Stimulated activated CD8-positive, alpha-beta memory T cell treated with anti-CD3 and anti-CD28 coated beads, Interleukin-15, amount 100 ng/mL, for 1 hour (primary cell): ENCODE measurements around the gene UBL4A.
A peak's percentile ranks its signal among the peaks of the same experiment; 100 is the strongest.

Experiments
- DNase-seq: peaks from one replicate; pipeline ENCODE4 v3.0.0-alpha.2; 2020; ENCODE audit warnings: low read depth

UBL4A gene

GRCh38 chrX:154486396-154487207 lies at the start of gene UBL4A:
TSS of gene UBL4A (minus strand) at chrX:154486615. CDS start at chrX:154486584, 31 bp downstream.
- no peak for DNase-seq

- DNase-seq, result no peak
Measured at GRCh38 chrX:154535892-154536291, 49.5 kb upstream of the UBL4A start.

DNA sequence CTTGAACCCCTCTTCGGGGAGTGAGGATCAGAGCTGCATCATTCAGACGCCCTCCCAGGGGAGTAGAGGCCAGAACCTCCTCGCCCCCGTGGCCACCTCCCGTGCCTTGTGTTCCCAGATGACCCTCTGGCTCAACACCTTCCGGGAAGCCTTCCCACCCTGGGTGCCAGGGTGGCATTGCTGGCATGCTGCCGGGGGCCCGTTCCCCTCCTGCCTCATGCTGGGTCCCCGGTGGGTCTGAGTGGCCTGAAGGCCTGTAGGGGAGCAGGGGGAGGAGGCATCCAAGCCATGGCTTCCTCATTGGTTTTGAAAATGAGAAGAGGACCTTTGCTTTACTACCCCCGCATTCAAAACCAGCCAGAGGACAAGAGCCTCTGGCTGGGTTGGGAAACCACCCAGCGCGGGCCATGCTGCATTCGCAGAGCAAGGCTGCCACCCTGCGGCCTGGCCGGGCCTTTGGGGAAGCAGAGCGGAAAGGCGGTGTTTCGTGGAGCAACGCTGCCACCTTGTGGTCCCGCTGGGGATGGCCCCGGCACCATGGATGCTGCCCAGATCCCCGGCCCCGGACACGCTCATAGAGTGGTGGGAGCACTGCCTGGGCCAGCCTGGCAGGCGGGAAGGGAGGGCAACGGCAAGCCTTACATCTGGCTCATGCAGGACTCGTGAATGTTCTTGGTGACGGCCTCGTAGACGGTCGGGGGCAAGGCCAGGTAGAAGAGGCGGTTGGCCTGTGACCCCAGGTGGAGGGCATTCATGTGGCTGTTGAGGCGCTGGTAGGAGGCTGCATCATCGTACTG lies 48.3 kb upstream of the UBL4A start:
- peak; percentile 68 for DNase-seq

DNA sequence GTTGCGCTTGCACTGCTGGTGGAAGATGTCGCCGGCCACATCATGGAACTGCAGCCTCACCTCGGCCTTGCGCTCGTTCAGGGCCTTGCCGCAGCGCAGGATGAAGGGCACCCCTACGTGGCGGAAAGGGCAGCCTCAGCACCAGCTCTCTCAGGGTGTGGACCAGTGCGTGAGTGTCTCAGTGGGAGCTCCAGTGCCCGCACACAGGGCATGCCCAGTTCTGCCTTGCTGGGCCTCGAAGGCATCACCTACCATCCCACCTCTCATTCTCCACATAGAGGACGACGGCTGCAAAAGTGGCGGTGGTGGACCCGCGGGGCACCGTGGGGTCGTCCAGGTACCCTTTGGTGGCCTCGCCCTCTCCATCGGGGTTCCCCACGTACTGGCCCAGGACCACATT lies 46.3 kb upstream of the UBL4A start:
- DNase-seq, result no peak

GRCh38 chrX:154531626-154532025 lies 45.2 kb upstream of the UBL4A start:
- DNase-seq, result no peak

DNA sequence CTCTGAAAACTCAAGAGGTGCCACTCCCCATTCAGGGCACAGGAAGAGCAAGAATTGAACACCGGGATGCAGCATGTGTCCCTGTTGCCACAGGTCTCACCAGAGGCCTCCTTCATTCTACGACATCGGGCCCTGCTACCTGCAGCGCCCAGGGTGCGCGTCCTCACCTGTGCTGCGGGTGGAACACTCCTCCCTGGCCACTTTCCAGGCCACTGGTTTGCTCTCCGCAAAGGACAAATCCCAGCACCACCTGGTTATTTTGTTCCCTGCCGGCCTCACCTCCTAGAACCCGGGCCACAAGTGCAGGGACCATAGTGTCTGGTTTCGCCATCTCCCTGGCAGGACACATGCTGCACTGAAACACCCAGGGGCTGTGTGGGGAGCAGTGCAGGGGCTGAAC lies 43.9 kb upstream of the UBL4A start:
- DNase-seq, result no peak

- DNase-seq, result no peak
Measured at GRCh38 chrX:154529206-154529612, 42.8 kb upstream of the UBL4A start.

DNA sequence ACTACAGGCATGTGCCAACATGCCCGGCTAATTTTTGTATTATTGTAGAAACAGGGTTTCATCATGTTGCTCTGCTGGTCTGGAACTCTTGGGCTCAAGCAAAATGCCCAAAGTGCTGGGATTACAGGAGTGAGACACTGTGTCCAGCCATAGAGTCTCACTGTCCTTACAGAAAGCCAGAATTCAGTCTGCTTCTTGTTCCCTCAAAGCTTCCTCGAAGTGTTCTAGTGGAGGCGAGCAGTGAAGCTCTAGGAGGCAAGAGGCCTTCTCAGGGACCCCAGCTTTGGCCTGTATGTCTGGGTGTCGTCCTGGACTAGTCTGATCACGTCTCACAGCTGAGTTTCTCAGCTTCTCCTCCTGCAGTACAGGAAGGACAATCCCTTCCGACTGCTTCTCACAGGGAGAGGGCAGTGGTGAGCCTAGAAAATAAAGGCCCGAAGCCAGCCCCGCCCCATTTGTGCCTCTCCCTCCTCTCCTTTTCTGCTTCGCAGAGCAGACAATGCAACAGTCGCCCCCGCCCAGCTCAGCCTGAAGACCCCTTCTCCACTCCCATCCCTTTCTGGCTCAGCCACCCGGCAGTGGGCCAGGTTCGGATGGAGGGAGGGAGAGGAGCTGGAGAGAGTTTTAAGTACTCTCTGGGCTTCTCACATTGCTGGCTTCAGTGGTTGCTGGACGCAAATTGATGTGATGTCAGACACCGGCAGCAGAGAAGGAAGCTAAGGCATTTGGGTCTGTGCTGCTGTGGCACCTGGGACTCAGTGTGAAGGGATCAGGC lies 40.7 kb upstream of the UBL4A start:
- DNase-seq, result no peak

DNA sequence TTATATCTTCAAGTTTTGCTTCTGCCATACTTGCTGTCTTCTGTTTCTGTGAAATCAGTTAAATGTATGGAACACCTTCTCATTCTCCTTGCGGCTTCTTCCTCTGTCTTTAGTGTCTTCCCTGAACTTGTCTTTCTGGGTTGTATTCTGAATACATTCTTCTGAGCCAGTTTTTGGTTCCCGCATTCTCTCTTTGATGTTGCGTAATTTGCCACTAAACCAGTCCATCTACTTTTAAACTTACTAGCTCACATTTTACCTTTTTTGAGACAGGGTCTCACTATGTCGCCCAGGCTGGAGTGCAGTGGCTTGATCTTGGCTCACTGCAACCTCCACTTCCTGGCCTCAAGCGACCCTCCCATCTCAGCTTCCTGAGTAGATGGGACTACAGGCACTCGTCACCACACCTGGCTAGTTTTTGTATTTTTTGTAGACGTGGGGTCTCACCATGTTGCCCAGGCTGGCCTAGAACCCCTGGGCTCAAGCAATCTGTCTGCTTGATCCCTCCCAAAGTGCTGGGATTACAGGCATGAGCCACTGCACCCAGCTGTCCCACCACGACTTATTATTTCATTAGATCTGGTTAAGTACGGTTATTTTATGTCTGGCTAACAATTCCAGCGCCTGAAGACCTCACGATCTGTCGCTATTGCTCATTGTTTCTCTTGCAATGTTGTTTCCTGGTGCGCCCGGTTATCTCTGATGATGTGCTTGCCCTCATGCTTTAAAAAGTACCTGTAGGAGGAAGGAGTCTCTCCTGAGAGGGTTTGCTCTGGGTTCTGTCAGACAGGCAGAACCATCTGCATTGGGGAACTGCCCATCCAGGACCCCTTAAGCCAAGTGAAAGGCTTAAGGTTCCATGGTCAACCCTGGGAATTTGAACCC lies 39.4 kb upstream of the UBL4A start:
- DNase-seq, result no peak

- DNase-seq, result no peak
Measured at GRCh38 chrX:154519389-154519788, 33.0 kb upstream of the UBL4A start.

DNA sequence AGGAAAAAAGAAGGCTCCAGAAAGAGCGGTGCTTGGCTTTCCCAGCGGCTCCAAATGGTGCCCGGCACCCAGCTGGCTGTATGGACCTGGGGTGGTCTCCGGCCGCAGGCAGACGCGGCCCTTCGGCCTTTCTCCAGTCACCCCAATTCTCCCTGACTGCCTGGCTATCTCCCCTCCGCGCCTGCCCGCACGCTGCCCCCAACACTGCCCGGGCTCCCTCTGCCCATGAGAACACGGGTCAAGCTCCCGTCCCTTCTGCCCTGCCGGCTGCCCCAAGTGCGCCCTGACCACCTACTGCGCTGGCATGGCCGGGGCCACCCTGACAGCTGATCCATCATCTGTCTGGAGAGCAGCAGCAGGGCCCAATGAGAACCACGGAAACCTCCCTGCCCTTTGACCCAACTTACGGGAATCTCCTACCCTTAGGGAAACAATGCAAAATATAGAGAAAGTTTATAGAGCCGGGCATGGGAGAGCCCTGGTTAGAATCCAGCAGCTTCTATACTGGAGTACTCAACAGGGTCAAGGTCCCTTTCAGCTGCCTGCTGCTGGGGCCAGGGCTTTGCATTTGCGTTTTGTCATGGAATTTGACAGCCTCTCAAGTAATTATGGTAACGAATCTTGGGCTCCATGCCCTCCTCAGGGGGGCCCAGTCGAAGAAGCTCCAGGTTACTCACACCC lies 30.8 kb upstream of the UBL4A start:
- no peak for DNase-seq

DNA sequence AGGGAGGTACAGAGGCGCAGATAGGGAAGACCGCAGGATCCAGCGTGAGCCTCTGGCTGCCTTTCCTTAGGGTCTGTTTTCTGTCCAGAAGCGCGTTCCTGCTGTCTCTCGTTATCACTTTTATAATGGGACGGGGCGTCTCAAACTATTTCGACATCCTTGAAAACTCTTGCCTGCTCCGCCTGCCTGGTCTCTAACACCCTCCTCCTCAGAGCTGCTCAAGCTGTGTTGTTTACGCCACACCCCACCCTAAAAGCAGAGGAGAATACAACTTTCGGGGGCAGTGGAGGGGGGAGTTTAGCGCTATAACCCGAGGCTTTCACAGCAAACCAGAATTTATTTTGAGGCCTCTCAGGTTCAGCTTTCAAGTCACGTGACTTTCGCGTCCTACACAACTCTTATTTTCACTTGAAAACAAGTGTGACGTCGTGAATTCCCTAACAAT lies 30.3 kb upstream of the UBL4A start:
- no peak for DNase-seq

DNA sequence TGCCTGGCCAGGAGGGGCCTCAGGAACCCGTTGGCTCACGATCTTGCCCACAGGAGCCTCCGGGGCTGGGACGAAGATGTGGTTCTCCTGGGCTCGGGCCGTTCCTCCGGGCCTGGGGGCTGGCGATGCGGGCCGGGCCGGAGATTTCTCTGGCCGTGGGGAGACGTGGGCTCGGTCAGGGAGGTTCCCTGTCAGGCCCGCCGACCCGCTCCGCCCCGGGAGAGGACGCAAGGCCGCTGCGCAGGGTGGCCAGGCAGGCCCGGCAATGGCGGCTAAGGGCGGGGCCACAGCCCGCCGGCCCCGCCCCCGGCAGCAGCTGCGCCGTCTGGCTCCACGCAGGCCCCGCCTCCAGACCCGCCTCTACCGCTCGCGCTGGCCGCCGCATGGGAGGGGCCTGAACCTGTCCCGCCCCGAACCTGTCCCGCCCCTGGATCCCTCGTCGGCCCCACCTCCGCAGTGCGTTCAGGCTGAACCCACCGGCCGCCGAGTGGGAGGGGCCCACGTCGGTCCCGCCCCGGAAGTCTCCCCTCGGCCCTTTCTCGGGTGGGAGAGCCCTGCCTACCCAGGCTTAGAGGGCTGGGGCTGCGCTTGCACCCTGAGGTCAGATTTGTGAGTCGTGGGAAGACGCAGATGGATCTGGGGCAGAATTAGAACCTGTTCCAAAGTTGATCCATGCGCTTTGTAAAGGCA lies 29.7 kb upstream of the UBL4A start, which contains the start of gene FAM3A:
Gene FAM3A, minus strand, starts transcription at position 267 of the 690 bp plus-strand sequence. CDS start 460 bp downstream, outside the sequence.
- DNase-seq, result peak; percentile 81

DNA sequence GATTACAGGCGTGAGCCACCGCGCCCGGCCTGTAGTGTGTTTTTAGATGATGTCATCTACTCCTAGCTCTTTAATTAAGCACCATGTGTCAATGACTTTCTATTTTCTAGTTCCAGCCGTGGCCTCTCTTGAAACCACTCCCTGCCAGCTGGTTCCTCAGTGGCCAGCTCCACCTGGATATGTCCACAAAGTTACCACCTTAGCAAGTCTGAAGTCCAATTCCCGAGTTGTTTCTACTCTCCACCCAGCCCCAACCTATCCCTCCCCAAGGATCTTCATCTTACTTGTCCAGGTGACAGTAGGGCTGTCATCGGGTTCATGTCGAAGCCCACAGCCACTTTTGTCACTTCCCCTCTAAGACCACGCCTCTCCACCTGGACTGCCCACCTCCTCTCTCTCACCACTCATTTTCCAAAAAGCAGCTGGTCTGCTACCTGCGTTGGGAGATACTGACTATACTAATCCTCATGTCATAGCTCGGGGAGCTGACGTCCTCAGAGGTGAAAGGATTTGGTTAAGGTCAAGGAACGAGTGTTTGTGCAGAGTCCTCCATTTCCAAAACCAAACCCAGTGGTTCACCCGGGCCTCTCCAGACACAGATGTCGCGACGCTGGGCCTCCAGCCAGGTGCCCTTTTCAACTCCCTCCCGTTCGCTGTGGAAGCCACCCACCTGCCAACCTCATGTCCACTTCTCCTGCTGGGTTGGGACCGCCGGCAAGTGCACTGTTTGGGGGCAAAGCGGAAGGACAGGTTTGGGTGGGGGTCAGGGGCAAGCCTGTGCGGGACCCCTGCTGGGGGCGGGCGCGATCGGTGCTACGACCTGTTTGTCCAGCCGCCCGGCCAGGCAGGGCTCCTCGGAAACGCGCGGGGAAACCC lies 28.9 kb upstream of the UBL4A start:
- DNase-seq, result no peak

DNA sequence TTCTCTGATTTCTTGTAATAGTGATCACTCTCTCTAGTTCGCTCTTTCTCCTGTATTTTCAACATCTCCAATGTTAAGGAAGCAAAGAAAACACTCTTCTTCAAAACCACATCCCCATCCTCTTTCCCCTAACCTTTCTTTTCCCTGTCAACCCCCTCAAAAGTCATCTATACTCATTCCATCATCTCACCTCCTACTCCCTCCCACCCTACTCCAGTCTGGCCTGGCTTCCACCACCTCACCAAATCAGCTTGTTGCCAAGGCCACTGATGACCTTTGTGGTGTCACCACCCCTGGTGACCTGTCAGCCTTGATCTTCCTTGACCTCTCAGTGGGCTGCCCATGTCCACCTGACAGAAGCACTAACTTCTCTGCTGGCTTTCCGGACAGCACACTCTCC lies 27.3 kb upstream of the UBL4A start:
- DNase-seq, result no peak

- DNase-seq, result no peak
Measured at GRCh38 chrX:154512879-154513553, 26.6 kb upstream of the UBL4A start.

GRCh38 chrX:154511761-154512160 lies 25.3 kb upstream of the UBL4A start:
- no peak for DNase-seq

- DNase-seq, result no peak
Measured at GRCh38 chrX:154509455-154509854, 23.0 kb upstream of the UBL4A start.

- no peak for DNase-seq
Measured at GRCh38 chrX:154508384-154508745, 21.9 kb upstream of the UBL4A start.
